Bronchial epithelial cell (primary cell): ENCODE data around the gene TMC6. TPM values are rescaled to one million over a fixed set of nuclear protein-coding genes. Genes with fewer than 3 reads are reported as not detected.
"Not testable (repeated sequence)": the region's sequence is repeated elsewhere in the genome, so short reads cannot be mapped to it uniquely, and the experiment has no call there.

Experiments used
- DNase-seq: peaks from one replicate; pipeline ENCODE4 v3.0.0-alpha.2; 2010; ENCODE audit warnings: low read depth
- FAIRE-seq: peaks from 2 replicates; lab custom pipeline; 2011; peaks lifted over from hg19 to GRCh38; lab: Jason Lieb, UNC
- H3K27me3 ChIP-seq: 2 replicates; pipeline ENCODE4 v1.5.1; 2011; ENCODE audit warnings: low read length; ENCODE audit not compliant: control insufficient read depth, insufficient read depth
- H3K36me3 ChIP-seq: 2 replicates; pipeline ENCODE4 v1.5.1; 2011; ENCODE audit warnings: low read length; ENCODE audit not compliant: control insufficient read depth, insufficient read depth
- H3K4me3 ChIP-seq: 2 replicates; pipeline ENCODE4 v1.5.1; 2011; ENCODE audit warnings: mild to moderate bottlenecking, low read depth, low read length, control low read depth
- CTCF ChIP-seq: IDR thresholded peaks from 2 replicates; pipeline ENCODE4 v1.5.1; 2011; ENCODE audit warnings: mild to moderate bottlenecking, moderate library complexity, low read length, control low read depth, inconsistent platforms; ENCODE audit not compliant: insufficient read depth, severe bottlenecking
- total RNA-seq: library from RNA; depleted of rRNA; stranded (reverse); fragments of >200 nt; gene quantifications from 2 replicates; pipeline ENCODE4 v1.2.1, GENCODE V29; 2014

Gene TMC6
- total RNA-seq, 1 donor from 2014 or later: 42.9 TPM

- TF ChIP-seq CTCF: no peak
- no peak for DNase-seq
- FAIRE-seq: no peak
- H3K36me3 ChIP-seq: no peaks in the 10 kb centered on the region
- H3K4me3 ChIP-seq: no peak overlapping the region
- no peaks in the 10 kb centered on the region for H3K27me3 ChIP-seq
Measured at GRCh38 chr17:78116411-78116810, 12.1 kb downstream of the TMC6 start.

GRCh38 chr17:78115803-78116202 lies 12.8 kb downstream of the TMC6 start:
- H3K4me3 ChIP-seq, H3K36me3 ChIP-seq, FAIRE-seq: not testable (repeated sequence)

GRCh38 chr17:78114831-78115723 lies 13.5 kb downstream of the TMC6 start:
- H3K4me3 ChIP-seq: no peak overlapping the region
- H3K36me3 ChIP-seq: no peaks in the 10 kb centered on the region
- FAIRE-seq (no peak), DNase-seq (no peak)
- TF ChIP-seq CTCF: no peak
- H3K27me3 ChIP-seq: no peaks in the 10 kb centered on the region

More at GRCh38 chr17:78115803-78116202, 12.8 kb downstream of the TMC6 start:
- not testable (repeated sequence) for DNase-seq, H3K27me3 ChIP-seq

- Histone ChIP-seq H3K27me3 (no peaks in the 10 kb centered on the region), H3K36me3 (no peaks in the 10 kb centered on the region), H3K4me3 (no peak overlapping the region)
- DNase-seq (no peak), FAIRE-seq (no peak)
- no peak for TF ChIP-seq CTCF
Measured at GRCh38 chr17:78113804-78114785, 14.5 kb downstream of the TMC6 start.

- peak; percentile 97 for TF ChIP-seq CTCF
- FAIRE-seq (no peak), DNase-seq (peak; percentile 32)
- no peaks in the 10 kb centered on the region for H3K36me3 ChIP-seq
- H3K4me3 ChIP-seq: no peak overlapping the region
- no peaks in the 10 kb centered on the region for H3K27me3 ChIP-seq
Measured at GRCh38 chr17:78112518-78113471, 15.8 kb downstream of the TMC6 start.
